H9 (cell line): ENCODE measurements around the gene MDFIC. TPM values are rescaled to one million over a fixed set of nuclear protein-coding genes. Genes with fewer than 3 reads are reported as not detected.

Experiments used
- DNase-seq: peaks from one replicate; pipeline ENCODE4 v3.0.0-alpha.2; 2017
- H2AFZ ChIP-seq: one replicate; pipeline ENCODE4 v1.6.1; 2013; ENCODE audit warnings: mild to moderate bottlenecking, low read length, control low read depth, moderate library complexity
- H2AK5ac ChIP-seq: 2 replicates; pipeline ENCODE4 v1.6.1; 2013; ENCODE audit warnings: low read length, control low read depth, mixed read lengths; ENCODE audit not compliant: insufficient read length
- H2BK120ac ChIP-seq: one replicate; pipeline ENCODE4 v1.6.1; 2013; ENCODE audit warnings: low read depth, mild to moderate bottlenecking, low read length, control low read depth, inconsistent platforms; ENCODE audit not compliant: poor library complexity, severe bottlenecking
- H2BK12ac ChIP-seq: 2 replicates; pipeline ENCODE4 v1.6.1; 2013; ENCODE audit warnings: low read length, control low read depth, mixed read lengths, low read depth; ENCODE audit not compliant: insufficient read length
- H2BK15ac ChIP-seq: 2 replicates; pipeline ENCODE4 v1.6.1; 2013; ENCODE audit warnings: low read depth, low read length, control low read depth
- H2BK20ac ChIP-seq: one replicate; pipeline ENCODE4 v1.6.1; 2013; ENCODE audit warnings: low read depth, mild to moderate bottlenecking, low read length, control low read depth, inconsistent platforms; ENCODE audit not compliant: poor library complexity, severe bottlenecking
- H2BK5ac ChIP-seq: 2 replicates; pipeline ENCODE4 v1.6.1; 2013; ENCODE audit warnings: low read length, control low read depth, mixed read lengths; ENCODE audit not compliant: insufficient read length
- H3K14ac ChIP-seq: 2 replicates; pipeline ENCODE4 v1.6.1; 2013; ENCODE audit warnings: low read length, control low read depth; ENCODE audit not compliant: insufficient read depth
- H3K18ac ChIP-seq: 2 replicates; pipeline ENCODE4 v1.6.1; 2013; ENCODE audit warnings: low read depth, mild to moderate bottlenecking, mixed read lengths, low read length, control low read depth; ENCODE audit not compliant: insufficient read length
- H3K23ac ChIP-seq: 2 replicates; pipeline ENCODE4 v1.6.1; 2013; ENCODE audit warnings: low read length, control low read depth, mixed read lengths, low read depth; ENCODE audit not compliant: insufficient read length
- H3K23me2 ChIP-seq: 2 replicates; pipeline ENCODE4 v1.6.1; 2013; ENCODE audit warnings: low read depth, mild to moderate bottlenecking, mixed read lengths, low read length, control low read depth; ENCODE audit not compliant: insufficient read length, poor library complexity, severe bottlenecking
- H3K27ac ChIP-seq: 2 replicates; pipeline ENCODE4 v1.5.1; 2013; ENCODE audit warnings: low read length, control low read depth, mixed read lengths, low read depth; ENCODE audit not compliant: insufficient read length
- H3K27me3 ChIP-seq: 2 replicates; pipeline ENCODE4 v1.6.1; 2013; ENCODE audit warnings: low read length, control low read depth, inconsistent platforms; ENCODE audit not compliant: insufficient read depth
- H3K4ac ChIP-seq: 2 replicates; pipeline ENCODE4 v1.6.1; 2013; ENCODE audit warnings: low read depth, mild to moderate bottlenecking, control low read depth, inconsistent platforms, low read length, moderate library complexity
- H3K4me1 ChIP-seq: 2 replicates; pipeline ENCODE4 v1.6.1; 2013; ENCODE audit warnings: low read length, control low read depth, inconsistent platforms; ENCODE audit not compliant: insufficient read depth
- H3K4me2 ChIP-seq: 2 replicates; pipeline ENCODE4 v1.6.1; 2013; ENCODE audit warnings: low read length, control low read depth, mixed read lengths; ENCODE audit not compliant: insufficient read length, insufficient read depth
- H3K56ac ChIP-seq: 2 replicates; pipeline ENCODE4 v1.6.1; 2013; ENCODE audit warnings: low read depth, mild to moderate bottlenecking, mixed read lengths, low read length, control low read depth; ENCODE audit not compliant: insufficient read length
- H3K79me1 ChIP-seq: 2 replicates; pipeline ENCODE4 v1.6.1; 2013; ENCODE audit warnings: low read depth, mild to moderate bottlenecking, moderate library complexity, low read length, control low read depth, inconsistent platforms; ENCODE audit not compliant: insufficient read depth, poor library complexity, severe bottlenecking
- H3K79me2 ChIP-seq: 2 replicates; pipeline ENCODE4 v1.6.1; 2013; ENCODE audit warnings: low read length, control low read depth, inconsistent platforms; ENCODE audit not compliant: insufficient read depth
- H3K9ac ChIP-seq: 2 replicates; pipeline ENCODE4 v1.6.1; 2013; ENCODE audit warnings: low read length, control low read depth, mixed read lengths; ENCODE audit not compliant: insufficient read length; ENCODE audit errors: extremely low read depth
- H3K9me3 ChIP-seq: one replicate; pipeline ENCODE4 v1.6.1; 2013; ENCODE audit warnings: low read depth, low read length, inconsistent platforms; ENCODE audit not compliant: control insufficient read depth
- H3T11ph ChIP-seq: one replicate; pipeline ENCODE4 v1.6.1; 2013; ENCODE audit warnings: mild to moderate bottlenecking, low read length, control low read depth, inconsistent platforms
- H4K20me1 ChIP-seq: one replicate; pipeline ENCODE4 v1.6.1; 2013; ENCODE audit not compliant: control insufficient read depth, insufficient read length, insufficient read depth
- H4K5ac ChIP-seq: 2 replicates; pipeline ENCODE4 v1.6.1; 2013; ENCODE audit warnings: low read depth, mild to moderate bottlenecking, mixed read lengths, low read length, control low read depth; ENCODE audit not compliant: insufficient read length
- H4K8ac ChIP-seq: replicated peaks from 2 replicates; pipeline ENCODE4 v1.6.1; 2013; ENCODE audit warnings: low read length, control low read depth, mixed read lengths, low read depth; ENCODE audit not compliant: insufficient read length
- H4K91ac ChIP-seq: 2 replicates; pipeline ENCODE4 v1.6.1; 2013; ENCODE audit warnings: low read depth, mild to moderate bottlenecking, moderate library complexity, mixed read lengths, low read length, control low read depth; ENCODE audit not compliant: insufficient read length
- H3K27ac Mint-ChIP-seq, 3 experiments: 2 replicates in 2 of 3; 3 replicates in 1 of 3; pipeline ENCODE4 v1.8.0; 2020 to 2021; ENCODE audit warnings: mixed read lengths in 3 of 3, mild to moderate bottlenecking in 1 of 3, moderate library complexity in 1 of 3
- H3K27me3 Mint-ChIP-seq: 2 replicates; pipeline ENCODE4 v1.8.0; 2021; ENCODE audit warnings: low read depth, mild to moderate bottlenecking, moderate library complexity, mixed read lengths
- H3K36me3 Mint-ChIP-seq, 3 experiments: 2 replicates in 2 of 3; 3 replicates in 1 of 3; pipeline ENCODE4 v1.8.0; 2020 to 2021; ENCODE audit warnings: low read depth in 3 of 3, mixed read lengths in 3 of 3; ENCODE audit not compliant: insufficient read depth in 1 of 3
- H3K4me1 Mint-ChIP-seq, 2 experiments: 2 replicates each; pipeline ENCODE4 v1.8.0; 2020; ENCODE audit warnings: mixed read lengths in 2 of 2
- H3K4me3 Mint-ChIP-seq, 2 experiments: 2 replicates in 1 of 2; 3 replicates in 1 of 2; pipeline ENCODE4 v1.8.0; 2020 to 2021; ENCODE audit warnings: mild to moderate bottlenecking in 2 of 2, mixed read lengths in 2 of 2, moderate library complexity in 1 of 2
- H3K9me3 Mint-ChIP-seq, 2 experiments: 2 replicates in 1 of 2; 3 replicates in 1 of 2; pipeline ENCODE4 v1.8.0; 2020; ENCODE audit warnings: mild to moderate bottlenecking in 2 of 2, mixed read lengths in 2 of 2, moderate library complexity in 1 of 2
- WGBS: extraction: QIAGEN DNeasy Blood & Tissue Kit; methylation state at CpG from one replicate; pipeline ENCODE4 v1.1.7; 2013; ENCODE audit warnings: missing lambda C conversion rate, low lambda C conversion rate, mixed read lengths; ENCODE audit not compliant: insufficient read length; ENCODE audit errors: extremely low coverage; 5-methylcytosine and 5-hydroxymethylcytosine counted together
- total RNA-seq: library from RNA; stranded (reverse); gene quantifications from 2 replicates; pipeline ENCODE4 v1.2.1, GENCODE V29; 2021
- TF ChIP-seq, protein P1 (sequence below): fragments of 200-600 bp; sonication (generic); conservative IDR thresholded peaks from 3 replicates; pipeline ENCODE4 v1.8.0; 2021; ENCODE audit warnings: antibody characterized with exemption, mild to moderate bottlenecking

MDFIC gene
- total RNA-seq, 1 experiment from 2014 or later, result 2.0 TPM

DNA sequence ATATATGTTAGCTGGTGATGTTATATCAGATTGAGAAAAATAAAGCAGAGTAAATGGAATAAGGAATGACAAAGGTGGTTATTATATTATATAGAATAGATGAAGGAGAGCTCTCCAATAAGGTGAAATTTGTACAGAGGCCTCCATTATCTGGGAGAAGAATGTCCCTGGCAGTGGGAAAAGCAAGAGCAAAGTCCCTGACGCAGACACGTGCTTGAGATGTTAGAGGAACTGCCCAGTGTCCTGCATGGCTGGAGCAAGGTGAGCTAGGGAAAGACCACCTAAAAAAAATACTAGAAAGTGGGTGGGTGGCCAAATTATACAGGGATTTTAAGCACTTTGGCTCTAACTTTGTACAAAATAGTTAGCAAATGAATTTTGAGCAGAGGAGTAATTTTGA, 120.7 kb downstream of the MDFIC start:
- Histone ChIP-seq H3K9me3 (no peaks in the 10 kb centered on the region), H3K79me1 (no peaks in the 10 kb centered on the region), H3K4me1 (no peaks in the 10 kb centered on the region; the same call in 1 of the 2 replicates), H3T11ph (no peak overlapping the region), H4K20me1 (no peaks in the 10 kb centered on the region), H4K5ac (no peak overlapping the region), H2AK5ac (no peak overlapping the region), H3K4ac (no peak overlapping the region), H2AFZ (no peak overlapping the region), H3K18ac (no peak overlapping the region), H4K8ac (no peak overlapping the region), H3K27ac (no peak overlapping the region), H3K23ac (no peak overlapping the region), H3K23me2 (no peaks in the 10 kb centered on the region), H2BK15ac (no peak overlapping the region), H3K56ac (no peak overlapping the region), H2BK20ac (no peak overlapping the region), H2BK12ac (no peak overlapping the region), H2BK5ac (no peak overlapping the region), H2BK120ac (no peak overlapping the region), H3K79me2 (no peaks in the 10 kb centered on the region), H3K9ac (no peak overlapping the region), H3K4me2 (no peak overlapping the region), H3K27me3 (no peaks in the 10 kb centered on the region), H4K91ac (no peak overlapping the region), H3K14ac (no peak overlapping the region)
- no CpG with 5 or more reads among the region's 2 CpGs for WGBS
- Mint-ChIP-seq H3K4me3 (no peak overlapping the region), H3K27ac (no peak overlapping the region), H3K27me3 (no peaks in the 10 kb centered on the region), H3K36me3 (no peaks in the 10 kb centered on the region), H3K4me1 (peaks cover 10% of the 10 kb centered on the region in 2 experiments), H3K9me3 (no peaks in the 10 kb centered on the region)
- TF ChIP-seq, protein P1, sequence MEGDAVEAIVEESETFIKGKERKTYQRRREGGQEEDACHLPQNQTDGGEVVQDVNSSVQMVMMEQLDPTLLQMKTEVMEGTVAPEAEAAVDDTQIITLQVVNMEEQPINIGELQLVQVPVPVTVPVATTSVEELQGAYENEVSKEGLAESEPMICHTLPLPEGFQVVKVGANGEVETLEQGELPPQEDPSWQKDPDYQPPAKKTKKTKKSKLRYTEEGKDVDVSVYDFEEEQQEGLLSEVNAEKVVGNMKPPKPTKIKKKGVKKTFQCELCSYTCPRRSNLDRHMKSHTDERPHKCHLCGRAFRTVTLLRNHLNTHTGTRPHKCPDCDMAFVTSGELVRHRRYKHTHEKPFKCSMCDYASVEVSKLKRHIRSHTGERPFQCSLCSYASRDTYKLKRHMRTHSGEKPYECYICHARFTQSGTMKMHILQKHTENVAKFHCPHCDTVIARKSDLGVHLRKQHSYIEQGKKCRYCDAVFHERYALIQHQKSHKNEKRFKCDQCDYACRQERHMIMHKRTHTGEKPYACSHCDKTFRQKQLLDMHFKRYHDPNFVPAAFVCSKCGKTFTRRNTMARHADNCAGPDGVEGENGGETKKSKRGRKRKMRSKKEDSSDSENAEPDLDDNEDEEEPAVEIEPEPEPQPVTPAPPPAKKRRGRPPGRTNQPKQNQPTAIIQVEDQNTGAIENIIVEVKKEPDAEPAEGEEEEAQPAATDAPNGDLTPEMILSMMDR, result no peak
- DNase-seq, result no peak
